ENCODE results near the gene CCNL2.
"Not testable (repeated sequence)": the region's sequence is repeated elsewhere in the genome, so short reads cannot be mapped to it uniquely, and the experiment has no call there.

Gene CCNL2

DNA sequence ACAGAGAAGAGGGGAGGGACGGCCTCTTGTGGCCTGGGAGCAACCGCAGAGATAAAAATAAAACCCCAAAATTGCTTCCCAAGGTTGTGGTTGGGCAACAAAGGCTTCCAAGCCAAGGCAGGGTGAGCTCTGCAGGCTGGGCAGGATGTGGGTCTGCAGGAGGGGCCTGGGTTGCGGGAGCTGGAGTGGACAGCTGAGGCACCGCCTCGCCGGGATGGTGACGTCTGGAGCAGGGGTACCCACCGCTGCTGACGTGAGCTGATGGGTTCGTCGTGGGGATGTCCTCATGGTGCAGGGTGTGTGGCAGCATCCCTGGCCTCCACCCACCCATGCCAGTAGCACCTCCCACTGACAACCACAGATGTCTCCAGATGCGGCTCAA, 27.8 kb downstream of the CCNL2 start:
- Histone ChIP-seq H3K27me3 (ENCODE audit: insufficient read depth, low read depth) (no peaks in the 10 kb centered on the region), H3K9ac (no peak overlapping the region), H3K79me2 (ENCODE audit: insufficient read depth, low read depth) (peaks cover 25% of the 10 kb centered on the region), H3K27ac (peak overlapping the region; percentile 11; the same call in 1 of the 2 replicates), H3K4me2 (peak overlapping the region; percentile 99), H4K20me1 (ENCODE audit: insufficient read depth) (no peaks in the 10 kb centered on the region), H2AFZ (ENCODE audit: low read depth) (no peak overlapping the region), H3K4me3 (IDR thresholded peaks at IDR 0.05; ENCODE audit: insufficient read depth, low read depth, low read length) (peak overlapping the region; percentile 54), H3K36me3 (ENCODE audit: insufficient read depth) (no peaks in the 10 kb centered on the region), H3K4me1 (ENCODE audit: low read depth, poor library complexity, severe bottlenecking) (peaks cover 42% of the 10 kb centered on the region)
- TF ChIP-seq, protein P1, sequence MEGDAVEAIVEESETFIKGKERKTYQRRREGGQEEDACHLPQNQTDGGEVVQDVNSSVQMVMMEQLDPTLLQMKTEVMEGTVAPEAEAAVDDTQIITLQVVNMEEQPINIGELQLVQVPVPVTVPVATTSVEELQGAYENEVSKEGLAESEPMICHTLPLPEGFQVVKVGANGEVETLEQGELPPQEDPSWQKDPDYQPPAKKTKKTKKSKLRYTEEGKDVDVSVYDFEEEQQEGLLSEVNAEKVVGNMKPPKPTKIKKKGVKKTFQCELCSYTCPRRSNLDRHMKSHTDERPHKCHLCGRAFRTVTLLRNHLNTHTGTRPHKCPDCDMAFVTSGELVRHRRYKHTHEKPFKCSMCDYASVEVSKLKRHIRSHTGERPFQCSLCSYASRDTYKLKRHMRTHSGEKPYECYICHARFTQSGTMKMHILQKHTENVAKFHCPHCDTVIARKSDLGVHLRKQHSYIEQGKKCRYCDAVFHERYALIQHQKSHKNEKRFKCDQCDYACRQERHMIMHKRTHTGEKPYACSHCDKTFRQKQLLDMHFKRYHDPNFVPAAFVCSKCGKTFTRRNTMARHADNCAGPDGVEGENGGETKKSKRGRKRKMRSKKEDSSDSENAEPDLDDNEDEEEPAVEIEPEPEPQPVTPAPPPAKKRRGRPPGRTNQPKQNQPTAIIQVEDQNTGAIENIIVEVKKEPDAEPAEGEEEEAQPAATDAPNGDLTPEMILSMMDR (conservative IDR thresholded peaks at IDR 0.05; ENCODE audit: low read depth, low read length): no peak

DNA sequence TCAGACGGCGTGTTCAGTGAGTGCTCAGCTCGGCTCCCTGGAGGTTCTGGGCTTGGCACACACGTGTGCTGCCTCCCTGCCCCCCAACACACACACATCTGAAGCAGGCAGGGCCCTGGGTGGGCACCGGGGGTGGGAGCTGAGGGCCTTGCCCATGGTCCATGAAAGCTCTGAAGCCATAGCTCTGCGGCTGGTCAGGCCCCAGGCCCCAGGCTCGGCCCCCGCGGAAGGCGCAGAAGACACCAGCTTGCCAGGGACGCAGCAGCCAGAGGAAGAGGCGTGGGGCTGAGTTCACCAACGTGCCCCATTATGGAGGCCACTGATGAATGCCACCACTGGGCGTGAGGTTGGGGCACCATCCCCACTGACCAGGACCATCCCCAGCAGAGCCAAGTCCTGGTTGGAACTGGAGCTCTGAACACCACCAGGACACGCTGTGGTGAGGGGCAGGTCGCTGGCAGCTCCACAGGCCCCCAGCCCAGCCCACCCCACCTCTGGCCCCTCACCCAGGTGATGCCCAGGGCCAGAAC, 28.3 kb downstream of the CCNL2 start:
- Histone ChIP-seq H3K27ac (no peak overlapping the region), H3K4me1 (ENCODE audit: low read depth, poor library complexity, severe bottlenecking) (peaks cover 42% of the 10 kb centered on the region), H3K4me2 (peak overlapping the region; percentile 99)

DNA sequence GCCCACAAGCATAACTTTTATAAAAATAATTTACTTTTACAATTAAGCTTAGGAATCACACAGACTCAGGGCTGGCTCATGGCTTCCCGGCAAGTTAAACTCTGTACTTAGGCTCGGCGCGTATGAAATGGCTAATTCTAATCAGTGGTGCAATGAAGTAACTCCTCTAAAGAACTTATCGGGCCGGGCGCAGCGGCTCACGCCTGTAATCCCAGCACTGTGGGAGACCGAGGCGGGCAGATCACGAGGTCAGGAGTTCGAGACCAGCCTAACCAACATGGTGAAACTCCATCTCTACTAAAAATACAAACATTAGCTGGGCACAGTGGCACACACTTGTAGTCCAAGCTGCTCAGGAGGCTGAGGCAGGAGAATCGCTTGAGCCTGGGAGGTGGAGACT, 29.0 kb downstream of the CCNL2 start:
- H3K4me2 ChIP-seq; H2AFZ ChIP-seq (ENCODE audit: low read depth); H3K4me3 ChIP-seq (IDR thresholded peaks at IDR 0.05; ENCODE audit: insufficient read depth, low read depth, low read length); H3K9ac ChIP-seq; H3K27me3 ChIP-seq (ENCODE audit: insufficient read depth, low read depth); H4K20me1 ChIP-seq (ENCODE audit: insufficient read depth); H3K36me3 ChIP-seq (ENCODE audit: insufficient read depth); H3K27ac ChIP-seq: not testable (repeated sequence)
- Histone ChIP-seq H3K79me2 (ENCODE audit: insufficient read depth, low read depth) (peaks cover 25% of the 10 kb centered on the region), H3K4me1 (ENCODE audit: low read depth, poor library complexity, severe bottlenecking) (peaks cover 42% of the 10 kb centered on the region)

More for the DNA sequence above, 28.3 kb downstream of the CCNL2 start:
- Histone ChIP-seq H2AFZ (ENCODE audit: low read depth) (no peak overlapping the region), H4K20me1 (ENCODE audit: insufficient read depth) (no peaks in the 10 kb centered on the region), H3K9ac (no peak overlapping the region), H3K36me3 (ENCODE audit: insufficient read depth) (no peaks in the 10 kb centered on the region), H3K79me2 (ENCODE audit: insufficient read depth, low read depth) (peaks cover 25% of the 10 kb centered on the region), H3K27me3 (ENCODE audit: insufficient read depth, low read depth) (no peaks in the 10 kb centered on the region), H3K4me3 (IDR thresholded peaks at IDR 0.05; ENCODE audit: insufficient read depth, low read depth, low read length) (no peak overlapping the region)
- TF ChIP-seq, protein P1 (conservative IDR thresholded peaks at IDR 0.05; ENCODE audit: low read depth, low read length): no peak

DNA sequence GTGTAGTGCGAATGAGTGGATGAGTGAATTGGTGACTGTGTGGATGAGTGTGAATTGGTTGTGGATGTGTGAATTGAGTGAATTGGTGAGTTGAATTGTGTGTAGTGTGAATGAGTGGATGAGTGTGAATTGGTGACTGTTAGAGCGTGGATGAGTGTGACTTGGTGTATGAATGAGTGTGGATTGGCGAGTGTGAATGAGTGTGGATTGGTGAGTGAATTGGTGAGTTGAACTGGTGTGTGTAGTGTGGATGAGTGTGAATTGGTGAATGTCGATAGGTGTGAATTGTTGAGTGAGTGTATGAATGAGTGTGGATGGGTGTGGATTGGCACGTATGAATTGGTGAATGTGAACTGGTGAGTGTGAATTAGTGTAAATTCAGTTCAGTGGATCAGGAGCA, 31.8 kb downstream of the CCNL2 start:
- no peak overlapping the region for H3K9ac ChIP-seq
- H3K27ac ChIP-seq: no peak overlapping the region
- TF ChIP-seq, protein P1 (conservative IDR thresholded peaks at IDR 0.05; ENCODE audit: low read depth, low read length): no peak
- H3K36me3 ChIP-seq (ENCODE audit: insufficient read depth): no peaks in the 10 kb centered on the region
- H3K4me3 ChIP-seq (IDR thresholded peaks at IDR 0.05; ENCODE audit: insufficient read depth, low read depth, low read length): no peak overlapping the region
- peaks cover under 1% of the 10 kb centered on the region; the same call in 1 of the 2 replicates for H3K27me3 ChIP-seq (ENCODE audit: insufficient read depth, low read depth)
- no peaks in the 10 kb centered on the region; the same call in 1 of the 2 replicates for H3K79me2 ChIP-seq (ENCODE audit: insufficient read depth, low read depth)
- peaks cover 25% of the 10 kb centered on the region for H3K4me1 ChIP-seq (ENCODE audit: low read depth, poor library complexity, severe bottlenecking)
- H4K20me1 ChIP-seq (ENCODE audit: insufficient read depth): no peaks in the 10 kb centered on the region
- H3K4me2 ChIP-seq: no peak overlapping the region
- no peak overlapping the region for H2AFZ ChIP-seq (ENCODE audit: low read depth)

DNA sequence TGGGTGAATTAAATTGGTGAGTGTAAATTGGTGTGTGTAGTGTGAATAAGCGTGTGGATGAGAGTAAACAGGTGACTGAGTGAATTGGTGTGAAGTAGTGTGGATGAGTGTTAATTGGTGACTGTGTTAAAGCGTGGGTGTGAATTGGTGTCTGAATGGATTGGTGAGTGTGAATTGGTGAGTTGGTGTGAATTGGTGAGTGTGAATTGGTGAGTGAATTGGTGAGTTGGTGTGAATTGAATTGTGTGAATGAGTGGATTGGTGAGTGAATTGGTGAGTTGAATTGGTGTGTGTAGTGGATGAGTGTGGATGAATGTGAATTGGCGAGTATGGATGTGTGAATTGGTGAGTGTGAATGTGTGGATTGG, 32.5 kb downstream of the CCNL2 start:
- Histone ChIP-seq H3K27me3 (ENCODE audit: insufficient read depth, low read depth) (peaks cover 7% of the 10 kb centered on the region; the same call in 1 of the 2 replicates), H3K4me2 (no peak overlapping the region), H2AFZ (ENCODE audit: low read depth) (no peak overlapping the region), H4K20me1 (ENCODE audit: insufficient read depth) (no peaks in the 10 kb centered on the region), H3K79me2 (ENCODE audit: insufficient read depth, low read depth) (no peaks in the 10 kb centered on the region), H3K36me3 (ENCODE audit: insufficient read depth) (no peaks in the 10 kb centered on the region), H3K9ac (no peak overlapping the region), H3K4me3 (IDR thresholded peaks at IDR 0.05; ENCODE audit: insufficient read depth, low read depth, low read length) (no peak overlapping the region), H3K27ac (no peak overlapping the region), H3K4me1 (ENCODE audit: low read depth, poor library complexity, severe bottlenecking) (peaks cover 18% of the 10 kb centered on the region)
- TF ChIP-seq, protein P1 (conservative IDR thresholded peaks at IDR 0.05; ENCODE audit: low read depth, low read length): no peak

Data from KMS-11 (cell line).